Liver (tissue), 9 donors: ENCODE measurements around the gene SIPA1L3. TPM values are rescaled to one million over a fixed set of nuclear protein-coding genes. Genes with fewer than 3 reads are reported as not detected.

Experiments used
- DNase-seq: peaks from one replicate; pipeline ENCODE4 v3.0.0-alpha.2; 2017; ENCODE audit warnings: low spot score
- H3K27ac ChIP-seq, 2 donors: one replicate each; pipeline ENCODE4 v1.7.0; 2013; ENCODE audit warnings: inconsistent platforms in 2 of 2, low read length in 2 of 2, control low read depth in 1 of 2, low read depth in 1 of 2, mild to moderate bottlenecking in 1 of 2
- H3K27me3 ChIP-seq, 4 donors: one replicate each; pipeline versions ENCODE4 v1.6.1 to v1.7.0; 2013; ENCODE audit warnings: low read length in 3 of 4, inconsistent platforms in 1 of 4, mild to moderate bottlenecking in 1 of 4, moderate library complexity in 1 of 4; ENCODE audit not compliant: control insufficient read depth in 4 of 4, insufficient read depth in 4 of 4
- H3K36me3 ChIP-seq, 4 donors: one replicate each; pipeline versions ENCODE4 v1.6.1 to v1.7.0; 2013; ENCODE audit warnings: low read length in 3 of 4, mild to moderate bottlenecking in 3 of 4, low read depth in 1 of 4, moderate library complexity in 1 of 4; ENCODE audit not compliant: control insufficient read depth in 4 of 4, insufficient read depth in 3 of 4
- H3K4me1 ChIP-seq, 4 donors: one replicate each; pipeline versions ENCODE4 v1.6.1 to v1.7.0; 2013; ENCODE audit warnings: low read length in 3 of 4, mild to moderate bottlenecking in 3 of 4, moderate library complexity in 1 of 4; ENCODE audit not compliant: control insufficient read depth in 4 of 4, insufficient read depth in 4 of 4
- H3K4me3 ChIP-seq, 3 donors: one replicate each; pipeline versions ENCODE4 v1.6.1 to v1.7.0; 2013; ENCODE audit warnings: low read length in 3 of 3, control low read depth in 1 of 3, low read depth in 1 of 3, mild to moderate bottlenecking in 1 of 3
- H3K9ac ChIP-seq, 2 donors: one replicate each; pipeline ENCODE4 v1.7.0; 2013; ENCODE audit warnings: low read length in 2 of 2, mild to moderate bottlenecking in 2 of 2, moderate library complexity in 2 of 2, control low read depth in 1 of 2, low read depth in 1 of 2
- H3K9me3 ChIP-seq, 4 donors: one replicate each; pipeline versions ENCODE4 v1.6.1 to v1.7.0; 2013; ENCODE audit warnings: low read length in 3 of 4; ENCODE audit not compliant: control insufficient read depth in 4 of 4
- ATF3 ChIP-seq: IDR thresholded peaks from 2 replicates; pipeline ENCODE4 v1.6.1; 2016; ENCODE audit warnings: antibody characterized with exemption
- CTCF ChIP-seq: fragments of 150-350 bp; IDR thresholded peaks from 2 replicates; pipeline ENCODE4 v1.5.1; 2017; ENCODE audit warnings: improper control_type of control experiment, low read depth, low read length; ENCODE audit not compliant: missing input control
- EGR1 ChIP-seq, 2 donors: IDR thresholded peaks; 2 replicates each; pipeline ENCODE4 v1.6.1; 2016 to 2018; ENCODE audit warnings: antibody characterized with exemption in 2 of 2, low read depth in 2 of 2
- FOXA1 ChIP-seq: IDR thresholded peaks from 2 replicates; pipeline ENCODE4 v1.6.1; 2016; ENCODE audit warnings: antibody characterized with exemption
- FOXA2 ChIP-seq: IDR thresholded peaks from 2 replicates; pipeline ENCODE4 v1.6.1; 2016; ENCODE audit warnings: antibody characterized with exemption
- GABPA ChIP-seq, 2 donors: IDR thresholded peaks in 1 of 2; conservative IDR thresholded peaks in 1 of 2; 2 replicates each; pipeline ENCODE4 v1.6.1; 2016; ENCODE audit warnings: antibody characterized with exemption in 2 of 2, mild to moderate bottlenecking in 1 of 2, moderate library complexity in 1 of 2
- HNF4A ChIP-seq, 2 donors: conservative IDR thresholded peaks; 2 replicates each; pipeline ENCODE4 v1.6.1; 2016; ENCODE audit warnings: antibody characterized with exemption in 2 of 2, mild to moderate bottlenecking in 2 of 2
- HNF4G ChIP-seq: IDR thresholded peaks from 2 replicates; pipeline ENCODE4 v1.6.1; 2016; ENCODE audit warnings: antibody characterized with exemption
- JUND ChIP-seq, 2 donors: IDR thresholded peaks; 2 replicates each; pipeline ENCODE4 v1.6.1; 2016; ENCODE audit warnings: antibody characterized with exemption in 2 of 2
- NR2F2 ChIP-seq: IDR thresholded peaks from 2 replicates; pipeline ENCODE4 v1.6.1; 2016; ENCODE audit warnings: antibody characterized with exemption
- RAD21 ChIP-seq, 2 donors: IDR thresholded peaks; 2 replicates each; pipeline ENCODE4 v1.6.1; 2016; ENCODE audit warnings: antibody characterized with exemption in 2 of 2, mild to moderate bottlenecking in 2 of 2
- SP1 ChIP-seq: IDR thresholded peaks from 2 replicates; pipeline ENCODE4 v1.6.1; 2018; ENCODE audit warnings: antibody characterized with exemption, mild to moderate bottlenecking
- YY1 ChIP-seq: IDR thresholded peaks from 2 replicates; pipeline ENCODE4 v1.6.1; 2016; ENCODE audit warnings: antibody characterized with exemption, mild to moderate bottlenecking
- WGBS: extraction: QIAGEN DNeasy Blood & Tissue Kit; methylation state at CpG from one replicate; pipeline ENCODE4 v1.1.7; 2013; 5-methylcytosine and 5-hydroxymethylcytosine counted together
- polyA plus RNA-seq, 2 donors: library from polyadenylated mRNA; stranded (reverse) in 1 of 2; unstranded in 1 of 2; fragments of 200-250 nt in 1 of 2; fragments of >200 nt in 1 of 2; fragmentation: Nextera tagmentation in 1 of 2; extraction: Ambion mirVana in 1 of 2; gene quantifications; one replicate each; pipeline versions ENCODE4 v1.2.1 to v1.2.3, GENCODE V29; 2013 to 2015
- total RNA-seq, 2 donors: library from RNA; depleted of rRNA; stranded (reverse); fragments of >200 nt; gene quantifications; one replicate each; pipeline ENCODE4 v1.2.3, GENCODE V29; 2014
- TF ChIP-seq, protein P1 (sequence below): IDR thresholded peaks from 2 replicates; pipeline ENCODE4 v1.6.1; 2016; ENCODE audit warnings: antibody characterized with exemption, mild to moderate bottlenecking
- TF ChIP-seq, protein P2 (sequence below): IDR thresholded peaks from 2 replicates; pipeline ENCODE4 v1.6.1; 2016; ENCODE audit warnings: antibody characterized with exemption
- TF ChIP-seq, protein P3 (sequence below): IDR thresholded peaks from 2 replicates; pipeline ENCODE4 v1.6.1; 2016; ENCODE audit warnings: antibody characterized with exemption
- donor health status: healthy.
- donor health status: healthy.
- donor health status: healthy.
- donor health status: healthy.
- donor health status: healthy.

Gene SIPA1L3
- total and polyA plus RNA-seq, 4 donors, result 2.4 to 10.0 (median 4.4) TPM

DNA sequence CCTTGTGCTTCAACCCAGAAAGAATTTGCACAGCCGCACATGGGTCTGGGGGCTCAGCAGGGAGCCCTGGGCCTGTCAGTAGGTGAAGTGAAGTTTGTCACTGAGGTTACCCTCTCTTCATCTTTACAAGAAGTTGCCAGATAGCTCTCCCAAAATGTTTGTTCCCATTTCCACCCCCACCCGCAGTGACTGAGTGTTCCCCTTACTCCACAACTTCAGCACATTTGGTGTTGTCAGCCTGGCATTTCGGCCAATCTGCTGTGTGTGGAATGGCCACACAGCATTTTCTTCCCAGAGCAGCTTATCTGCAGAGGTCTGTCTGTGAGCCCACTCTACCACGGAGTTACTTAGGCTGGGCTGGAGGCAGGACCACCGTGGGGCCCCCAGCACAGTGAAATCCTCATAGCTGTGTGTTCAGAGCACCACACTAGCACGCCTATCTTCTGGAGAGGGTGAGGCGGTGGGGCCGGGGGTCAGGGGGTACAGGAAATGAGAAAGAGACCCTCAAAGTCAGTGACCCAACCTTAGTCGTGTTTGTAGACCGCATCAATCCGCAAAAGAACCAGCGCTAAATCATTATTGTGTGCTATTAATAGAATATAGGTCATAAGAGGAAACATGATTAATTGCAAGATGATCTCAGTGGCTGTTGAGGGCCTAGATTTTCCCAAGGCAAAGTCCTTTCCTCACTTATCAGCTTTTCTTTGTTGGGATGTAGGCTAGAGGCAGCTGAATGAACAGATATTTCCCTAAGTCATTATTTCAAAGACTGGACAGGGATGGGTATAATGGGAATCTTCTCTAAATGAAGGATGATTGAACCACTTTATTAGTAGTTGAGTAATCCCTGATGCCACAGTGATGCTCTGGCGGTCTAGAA lies 116.0 kb downstream of the SIPA1L3 start:
- TF ChIP-seq, protein P1, sequence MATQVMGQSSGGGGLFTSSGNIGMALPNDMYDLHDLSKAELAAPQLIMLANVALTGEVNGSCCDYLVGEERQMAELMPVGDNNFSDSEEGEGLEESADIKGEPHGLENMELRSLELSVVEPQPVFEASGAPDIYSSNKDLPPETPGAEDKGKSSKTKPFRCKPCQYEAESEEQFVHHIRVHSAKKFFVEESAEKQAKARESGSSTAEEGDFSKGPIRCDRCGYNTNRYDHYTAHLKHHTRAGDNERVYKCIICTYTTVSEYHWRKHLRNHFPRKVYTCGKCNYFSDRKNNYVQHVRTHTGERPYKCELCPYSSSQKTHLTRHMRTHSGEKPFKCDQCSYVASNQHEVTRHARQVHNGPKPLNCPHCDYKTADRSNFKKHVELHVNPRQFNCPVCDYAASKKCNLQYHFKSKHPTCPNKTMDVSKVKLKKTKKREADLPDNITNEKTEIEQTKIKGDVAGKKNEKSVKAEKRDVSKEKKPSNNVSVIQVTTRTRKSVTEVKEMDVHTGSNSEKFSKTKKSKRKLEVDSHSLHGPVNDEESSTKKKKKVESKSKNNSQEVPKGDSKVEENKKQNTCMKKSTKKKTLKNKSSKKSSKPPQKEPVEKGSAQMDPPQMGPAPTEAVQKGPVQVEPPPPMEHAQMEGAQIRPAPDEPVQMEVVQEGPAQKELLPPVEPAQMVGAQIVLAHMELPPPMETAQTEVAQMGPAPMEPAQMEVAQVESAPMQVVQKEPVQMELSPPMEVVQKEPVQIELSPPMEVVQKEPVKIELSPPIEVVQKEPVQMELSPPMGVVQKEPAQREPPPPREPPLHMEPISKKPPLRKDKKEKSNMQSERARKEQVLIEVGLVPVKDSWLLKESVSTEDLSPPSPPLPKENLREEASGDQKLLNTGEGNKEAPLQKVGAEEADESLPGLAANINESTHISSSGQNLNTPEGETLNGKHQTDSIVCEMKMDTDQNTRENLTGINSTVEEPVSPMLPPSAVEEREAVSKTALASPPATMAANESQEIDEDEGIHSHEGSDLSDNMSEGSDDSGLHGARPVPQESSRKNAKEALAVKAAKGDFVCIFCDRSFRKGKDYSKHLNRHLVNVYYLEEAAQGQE, result no peak
- TF ChIP-seq NR2F2 (no peak), RAD21 (IDR thresholded peaks at IDR 0.05) (no peak), YY1 (no peak), HNF4A (conservative IDR thresholded peaks at IDR 0.05) (no peak), CTCF (no peak), GABPA (IDR thresholded peaks at IDR 0.05 in 1 of 2, conservative IDR thresholded peaks at IDR 0.05 in 1 of 2) (no peak), SP1 (no peak), FOXA2 (no peak), JUND (IDR thresholded peaks at IDR 0.05) (no peak), HNF4G (no peak), EGR1 (IDR thresholded peaks at IDR 0.05; ENCODE audit: low read depth in 2 of 2) (no peak), FOXA1 (no peak), ATF3 (no peak)
- TF ChIP-seq, protein P2, sequence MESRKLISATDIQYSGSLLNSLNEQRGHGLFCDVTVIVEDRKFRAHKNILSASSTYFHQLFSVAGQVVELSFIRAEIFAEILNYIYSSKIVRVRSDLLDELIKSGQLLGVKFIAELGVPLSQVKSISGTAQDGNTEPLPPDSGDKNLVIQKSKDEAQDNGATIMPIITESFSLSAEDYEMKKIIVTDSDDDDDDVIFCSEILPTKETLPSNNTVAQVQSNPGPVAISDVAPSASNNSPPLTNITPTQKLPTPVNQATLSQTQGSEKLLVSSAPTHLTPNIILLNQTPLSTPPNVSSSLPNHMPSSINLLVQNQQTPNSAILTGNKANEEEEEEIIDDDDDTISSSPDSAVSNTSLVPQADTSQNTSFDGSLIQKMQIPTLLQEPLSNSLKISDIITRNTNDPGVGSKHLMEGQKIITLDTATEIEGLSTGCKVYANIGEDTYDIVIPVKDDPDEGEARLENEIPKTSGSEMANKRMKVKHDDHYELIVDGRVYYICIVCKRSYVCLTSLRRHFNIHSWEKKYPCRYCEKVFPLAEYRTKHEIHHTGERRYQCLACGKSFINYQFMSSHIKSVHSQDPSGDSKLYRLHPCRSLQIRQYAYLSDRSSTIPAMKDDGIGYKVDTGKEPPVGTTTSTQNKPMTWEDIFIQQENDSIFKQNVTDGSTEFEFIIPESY, result no peak
- TF ChIP-seq, protein P3, sequence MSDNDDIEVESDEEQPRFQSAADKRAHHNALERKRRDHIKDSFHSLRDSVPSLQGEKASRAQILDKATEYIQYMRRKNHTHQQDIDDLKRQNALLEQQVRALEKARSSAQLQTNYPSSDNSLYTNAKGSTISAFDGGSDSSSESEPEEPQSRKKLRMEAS, result no peak
- Histone ChIP-seq H3K27ac (no peak overlapping the region), H3K27me3 (no peaks in the 10 kb centered on the region), H3K9me3 (no peaks in the 10 kb centered on the region), H3K4me1 (no peaks in the 10 kb centered on the region), H3K4me3 (no peak overlapping the region), H3K9ac (no peak overlapping the region), H3K36me3 (no peaks in the 10 kb centered on the region)
- DNase-seq, result no peak
- whole genome bisulfite sequencing, result 82% methylated on average over 13 of the region's 13 CpGs
